Measurements from ENCODE around the gene FAM193B.

DNA sequence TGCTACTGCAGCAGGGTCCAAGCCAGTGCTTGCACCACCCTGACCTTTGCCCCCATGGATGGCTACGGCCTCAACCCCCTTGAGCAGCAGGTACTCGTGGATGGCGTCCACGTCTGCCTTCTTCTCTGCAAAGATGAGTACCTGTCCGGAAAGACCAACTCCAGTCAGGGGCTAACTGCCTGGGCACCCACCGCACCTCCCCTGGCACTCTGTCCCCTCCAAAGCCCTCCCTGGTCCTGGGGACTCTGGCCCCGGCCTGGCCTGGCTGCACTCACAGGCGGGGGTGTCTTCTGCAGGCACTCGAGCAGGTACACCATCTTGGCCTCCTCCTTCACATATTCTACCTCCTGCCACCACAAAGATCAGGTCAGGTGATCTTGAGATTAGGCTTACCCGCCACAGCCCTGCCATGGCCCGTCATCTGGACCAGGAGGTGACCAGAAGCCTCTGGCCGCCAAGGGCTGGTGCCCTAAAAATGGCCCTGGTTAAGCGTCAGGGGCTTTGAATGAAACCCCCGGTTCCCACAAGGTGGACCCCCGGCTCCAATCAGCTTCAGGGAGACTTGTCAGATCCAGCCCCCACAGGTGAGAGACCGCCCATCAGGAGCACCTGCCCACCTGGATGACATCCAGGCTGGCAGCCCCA, 41.5 kb downstream of the FAM193B start:
- no peak for TF ChIP-seq POLR2A (IDR thresholded peaks at IDR 0.05)
- TF ChIP-seq, protein P1, sequence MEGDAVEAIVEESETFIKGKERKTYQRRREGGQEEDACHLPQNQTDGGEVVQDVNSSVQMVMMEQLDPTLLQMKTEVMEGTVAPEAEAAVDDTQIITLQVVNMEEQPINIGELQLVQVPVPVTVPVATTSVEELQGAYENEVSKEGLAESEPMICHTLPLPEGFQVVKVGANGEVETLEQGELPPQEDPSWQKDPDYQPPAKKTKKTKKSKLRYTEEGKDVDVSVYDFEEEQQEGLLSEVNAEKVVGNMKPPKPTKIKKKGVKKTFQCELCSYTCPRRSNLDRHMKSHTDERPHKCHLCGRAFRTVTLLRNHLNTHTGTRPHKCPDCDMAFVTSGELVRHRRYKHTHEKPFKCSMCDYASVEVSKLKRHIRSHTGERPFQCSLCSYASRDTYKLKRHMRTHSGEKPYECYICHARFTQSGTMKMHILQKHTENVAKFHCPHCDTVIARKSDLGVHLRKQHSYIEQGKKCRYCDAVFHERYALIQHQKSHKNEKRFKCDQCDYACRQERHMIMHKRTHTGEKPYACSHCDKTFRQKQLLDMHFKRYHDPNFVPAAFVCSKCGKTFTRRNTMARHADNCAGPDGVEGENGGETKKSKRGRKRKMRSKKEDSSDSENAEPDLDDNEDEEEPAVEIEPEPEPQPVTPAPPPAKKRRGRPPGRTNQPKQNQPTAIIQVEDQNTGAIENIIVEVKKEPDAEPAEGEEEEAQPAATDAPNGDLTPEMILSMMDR (IDR thresholded peaks at IDR 0.05): no peak

Measured in uterus (tissue), 2 donors.